GM19372 (cell line): ENCODE results near the gene GPR139.

Experiments
- ATAC-seq: cut with Tn5 transposase; IDR thresholded peaks from one replicate; pipeline ENCODE4 v1.9.1; 2021; ENCODE audit warnings: mild to moderate bottlenecking, low read depth, moderate library complexity; ENCODE audit not compliant: unreplicated experiment

The GPR139 gene

DNA sequence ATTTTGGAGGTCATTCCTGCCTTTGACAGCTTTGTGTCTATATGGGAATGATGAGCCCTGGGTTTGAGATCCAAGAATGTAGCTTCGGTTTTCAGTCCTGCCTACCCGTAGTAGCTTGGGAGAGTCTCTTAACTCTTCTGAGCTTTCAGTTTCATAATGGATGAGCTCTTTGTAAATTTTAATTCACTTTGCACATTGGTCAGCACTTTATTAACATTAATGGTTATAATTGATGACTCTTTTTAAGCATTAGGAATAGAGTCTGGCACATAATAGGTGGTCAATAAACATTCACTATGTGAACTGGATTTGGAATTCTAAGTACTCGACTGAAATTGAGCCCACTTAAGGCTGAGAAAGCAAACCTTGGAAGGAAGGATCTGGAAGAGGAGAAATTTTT, 17.3 kb downstream of the GPR139 start:
- no peak for ATAC-seq

- no peak for ATAC-seq
Measured at GRCh38 chr16:20053336-20053735, 20.4 kb downstream of the GPR139 start.

- no peak for ATAC-seq
Measured at GRCh38 chr16:20051611-20052010, 22.1 kb downstream of the GPR139 start.

- ATAC-seq: no peak
Measured at GRCh38 chr16:20051147-20051546, 22.5 kb downstream of the GPR139 start.

- ATAC-seq: no peak
Measured at GRCh38 chr16:20049831-20050230, 23.9 kb downstream of the GPR139 start.

DNA sequence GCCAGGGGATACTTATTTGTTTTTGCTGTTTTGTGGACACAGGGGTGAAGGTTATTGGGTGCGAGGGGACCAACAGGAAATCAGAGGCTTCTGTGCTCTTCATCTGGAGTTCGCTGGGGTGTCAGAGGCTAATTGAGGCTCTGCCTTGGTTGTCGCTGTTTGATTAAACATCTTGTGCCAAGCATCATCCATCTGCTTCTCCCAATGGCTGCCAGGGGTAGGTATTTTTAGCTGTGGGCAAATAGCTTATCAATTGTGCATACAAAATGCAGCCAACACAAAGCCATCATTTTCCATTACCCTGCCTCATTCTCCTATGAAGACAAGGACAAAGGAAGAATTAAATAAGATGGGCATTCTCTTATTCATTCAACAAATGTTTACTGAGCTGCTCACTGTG, 27.8 kb downstream of the GPR139 start:
- no peak for ATAC-seq

DNA sequence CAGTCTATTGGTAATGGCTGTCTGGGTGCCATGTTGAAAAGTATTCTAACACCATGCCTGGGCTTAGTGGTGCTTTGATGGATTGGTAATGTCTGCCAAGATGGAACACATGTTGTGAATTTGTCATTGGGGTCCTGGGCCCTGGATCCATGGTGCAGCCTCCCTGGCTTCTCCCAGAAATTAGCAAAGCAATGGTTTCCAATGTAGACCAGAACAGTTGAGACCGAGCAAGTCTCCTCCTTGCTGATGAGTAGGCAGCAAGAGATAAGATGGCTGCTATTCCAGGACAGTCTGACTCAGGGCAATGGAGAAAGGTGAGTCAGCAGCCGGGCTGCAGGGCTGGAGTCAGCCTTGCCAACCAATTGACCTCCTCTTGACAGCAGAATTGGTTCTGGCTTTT, 30.8 kb downstream of the GPR139 start:
- no peak for ATAC-seq

- no peak for ATAC-seq
Measured at GRCh38 chr16:20041924-20042596, 31.6 kb downstream of the GPR139 start.

GRCh38 chr16:20040011-20040410, 33.7 kb downstream of the GPR139 start:
- no peak for ATAC-seq

DNA sequence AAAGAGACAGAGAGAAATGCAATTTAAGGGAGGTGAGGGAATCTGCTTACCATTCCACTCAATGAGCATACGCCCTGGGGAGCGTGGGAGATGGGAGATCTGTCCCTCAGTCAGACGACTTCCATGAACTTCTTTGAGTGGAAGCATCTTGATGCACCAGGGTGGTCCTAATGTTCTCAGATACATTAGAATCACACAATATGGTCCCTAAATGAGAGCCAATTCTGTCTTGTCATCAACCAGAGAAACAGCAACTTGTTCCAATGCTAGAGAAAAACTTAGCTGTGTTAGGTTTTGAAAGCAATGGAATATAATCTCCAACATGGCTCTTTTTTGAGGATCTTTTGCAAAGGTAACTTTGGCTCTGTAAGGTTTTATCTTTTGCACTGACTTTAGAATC, 44.1 kb downstream of the GPR139 start:
- ATAC-seq: no peak

- no peak for ATAC-seq
Measured at GRCh38 chr16:20026361-20027072, 47.2 kb downstream of the GPR139 start.

- ATAC-seq: no peak
Measured at GRCh38 chr16:20023190-20023589, 50.5 kb downstream of the GPR139 start.

- no peak for ATAC-seq
Measured at GRCh38 chr16:20020976-20021375, 52.7 kb downstream of the GPR139 start.

DNA sequence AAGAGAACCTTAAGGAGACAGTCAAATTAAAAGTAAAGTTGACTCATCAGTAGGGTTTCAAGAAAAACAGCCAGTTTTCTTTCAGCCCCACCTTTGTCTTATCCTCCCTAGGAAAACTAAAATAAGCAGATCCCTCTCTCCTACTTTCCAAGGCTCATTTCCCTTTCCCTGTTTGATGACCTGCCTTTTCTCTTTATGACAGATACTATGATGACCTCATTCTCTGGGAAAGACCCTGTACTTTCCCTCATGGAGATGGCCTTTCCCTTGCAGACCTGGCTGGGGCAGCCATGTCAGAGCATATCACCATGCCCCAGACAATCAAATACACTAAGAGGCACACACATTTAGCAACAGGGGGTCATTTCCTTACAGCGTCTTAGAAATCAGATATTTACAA, 53.6 kb downstream of the GPR139 start:
- no peak for ATAC-seq

- ATAC-seq: no peak
Measured at GRCh38 chr16:20016234-20016633, 57.5 kb downstream of the GPR139 start.

DNA sequence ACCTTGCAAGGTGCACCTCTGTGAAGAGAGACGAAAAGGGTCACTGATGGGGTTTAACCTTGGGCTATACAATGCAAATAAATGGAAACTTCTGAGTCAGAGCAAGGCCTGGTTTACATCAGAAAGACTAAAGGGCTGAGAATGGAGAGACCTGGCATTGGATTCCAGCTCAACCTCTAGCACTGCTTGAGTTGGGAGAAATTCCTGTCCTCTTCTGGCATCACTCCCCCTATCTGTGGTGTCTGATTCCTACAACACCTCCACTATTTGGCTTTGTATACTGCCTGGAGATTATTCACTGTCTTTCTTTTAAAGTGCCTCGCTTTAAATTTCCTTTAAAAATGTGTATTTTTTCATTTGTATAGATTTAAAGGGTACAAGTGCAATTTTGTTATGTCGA, 68.8 kb downstream of the GPR139 start:
- no peak for ATAC-seq

DNA sequence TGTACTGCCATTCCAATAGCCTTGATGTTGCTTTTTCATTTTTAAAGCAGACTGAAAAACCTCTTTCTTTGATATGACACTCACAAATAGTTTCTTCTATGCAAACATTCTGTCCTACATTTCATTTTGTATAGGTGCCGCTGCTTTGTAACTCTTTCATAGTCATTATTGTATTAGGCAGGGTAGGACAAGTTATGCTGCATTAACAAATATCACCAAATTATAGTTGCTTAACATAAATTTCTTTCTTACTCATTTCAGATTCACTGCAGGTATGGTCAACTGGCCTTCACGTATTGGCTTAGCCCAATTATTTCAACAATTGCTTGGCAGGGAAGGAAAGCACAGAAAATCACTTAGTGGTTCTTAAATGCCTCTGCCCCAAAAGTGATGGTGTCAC, 70.8 kb downstream of the GPR139 start:
- no peak for ATAC-seq

DNA sequence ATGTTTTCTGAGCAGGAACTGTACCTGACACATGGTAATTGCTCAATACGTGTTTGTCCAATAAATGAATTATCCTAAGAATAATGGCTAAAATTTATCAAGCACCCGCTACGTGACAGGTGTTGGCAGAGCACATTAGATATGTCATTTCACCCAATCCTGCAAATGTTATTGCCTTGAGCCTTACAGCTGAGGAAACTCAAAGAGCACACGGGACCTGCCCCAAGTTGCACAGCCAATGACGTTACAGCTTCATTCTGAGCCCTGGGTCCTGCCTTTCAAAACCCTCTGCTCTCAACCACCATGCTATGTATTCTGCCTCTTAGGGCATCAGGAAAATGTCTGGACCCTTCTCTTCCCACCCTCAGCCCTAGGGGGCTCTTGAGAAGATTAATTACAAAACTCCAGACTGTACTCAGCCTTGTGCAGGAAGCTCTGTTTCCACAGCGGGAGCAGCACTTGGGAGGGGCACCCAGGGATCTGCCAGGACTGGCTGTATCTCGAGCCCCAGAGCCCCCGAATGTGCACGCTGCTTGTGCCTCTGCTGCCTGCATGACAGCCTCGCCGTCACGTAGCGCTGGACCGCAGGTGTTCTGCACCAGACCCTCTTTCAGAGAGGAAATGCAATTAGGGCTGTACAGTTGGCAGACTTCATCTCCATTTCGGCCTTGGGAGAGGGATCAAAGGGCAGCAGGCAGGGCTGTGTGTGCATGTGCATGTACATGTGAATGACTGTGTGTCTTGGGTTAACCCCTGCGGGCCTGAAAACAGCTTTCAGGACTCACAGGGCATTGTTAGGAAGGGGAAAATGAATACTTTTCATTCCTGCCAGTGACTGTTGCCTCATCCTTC, 71.6 kb downstream of the GPR139 start:
- no peak for ATAC-seq

- no peak for ATAC-seq
Measured at GRCh38 chr16:19997734-19998133, 76.0 kb downstream of the GPR139 start.

GRCh38 chr16:19997264-19997663, 76.4 kb downstream of the GPR139 start:
- no peak for ATAC-seq

DNA sequence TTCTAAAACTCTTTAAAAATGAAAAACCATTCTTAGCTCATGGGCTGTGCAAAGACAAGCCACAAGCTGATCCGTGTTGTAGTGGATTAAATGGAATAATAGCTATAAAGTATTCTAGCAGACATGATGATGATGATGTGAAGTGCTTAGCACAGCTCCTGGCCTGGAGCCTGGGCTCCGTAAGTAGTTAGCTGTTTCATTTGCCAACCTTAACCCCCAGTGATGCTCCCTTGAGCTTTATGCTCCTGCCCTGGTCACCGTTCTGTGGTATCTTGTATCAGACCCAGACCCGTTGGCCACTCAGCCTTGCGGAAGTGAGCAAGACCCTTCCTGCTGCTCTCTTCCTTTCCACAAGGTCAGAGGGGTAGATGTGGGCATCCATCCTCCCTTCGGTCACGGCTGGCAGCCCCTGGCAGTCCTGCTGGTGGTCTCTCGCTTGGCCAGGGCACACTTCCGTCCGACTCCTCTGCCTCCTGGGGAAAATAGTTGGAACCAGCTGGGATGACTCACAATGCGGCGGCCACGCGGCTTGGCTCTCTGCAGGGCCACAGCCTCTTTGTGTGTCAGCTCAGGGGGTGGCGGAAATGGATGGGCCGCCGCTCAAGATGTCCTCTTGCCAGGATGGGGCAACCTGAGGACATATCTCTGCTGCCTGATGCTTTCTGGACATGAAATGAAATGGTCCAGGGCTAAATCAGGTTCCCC, 79.1 kb downstream of the GPR139 start:
- no peak for ATAC-seq
